RCC 7860 (cell line): Measurements from ENCODE around the gene CYP2S1.

ENCODE experiments used
- DNase-seq: peaks from one replicate; pipeline ENCODE4 v3.0.0-alpha.2; 2015; ENCODE audit warnings: low spot score
- FAIRE-seq: peaks from 2 replicates; lab custom pipeline; 2012; peaks lifted over from hg19 to GRCh38; lab: Jason Lieb, UNC

The CYP2S1 gene

GRCh38 chr19:41255171-41255570 lies 62.2 kb downstream of the CYP2S1 start:
- FAIRE-seq: no peak
- DNase-seq: no peak
